ENCODE results near the gene LGMN. TPM values are rescaled to one million over a fixed set of nuclear protein-coding genes. Genes with fewer than 3 reads are reported as not detected.

Gene LGMN
- total RNA-seq: 100 TPM
- long read RNA-seq, transcript LGMN-201 (14 exons, 2,055 nt): major isoform, 58 of 84 reads
- long read RNA-seq, transcript LGMN-211 (12 exons, 1,728 nt): minor isoform, 7 of 84 reads
- long read RNA-seq, partial matches to known transcripts: 6 of 84 reads
- long read RNA-seq, other reads (novel, unspliced or antisense): 9 of 84 reads

DNA sequence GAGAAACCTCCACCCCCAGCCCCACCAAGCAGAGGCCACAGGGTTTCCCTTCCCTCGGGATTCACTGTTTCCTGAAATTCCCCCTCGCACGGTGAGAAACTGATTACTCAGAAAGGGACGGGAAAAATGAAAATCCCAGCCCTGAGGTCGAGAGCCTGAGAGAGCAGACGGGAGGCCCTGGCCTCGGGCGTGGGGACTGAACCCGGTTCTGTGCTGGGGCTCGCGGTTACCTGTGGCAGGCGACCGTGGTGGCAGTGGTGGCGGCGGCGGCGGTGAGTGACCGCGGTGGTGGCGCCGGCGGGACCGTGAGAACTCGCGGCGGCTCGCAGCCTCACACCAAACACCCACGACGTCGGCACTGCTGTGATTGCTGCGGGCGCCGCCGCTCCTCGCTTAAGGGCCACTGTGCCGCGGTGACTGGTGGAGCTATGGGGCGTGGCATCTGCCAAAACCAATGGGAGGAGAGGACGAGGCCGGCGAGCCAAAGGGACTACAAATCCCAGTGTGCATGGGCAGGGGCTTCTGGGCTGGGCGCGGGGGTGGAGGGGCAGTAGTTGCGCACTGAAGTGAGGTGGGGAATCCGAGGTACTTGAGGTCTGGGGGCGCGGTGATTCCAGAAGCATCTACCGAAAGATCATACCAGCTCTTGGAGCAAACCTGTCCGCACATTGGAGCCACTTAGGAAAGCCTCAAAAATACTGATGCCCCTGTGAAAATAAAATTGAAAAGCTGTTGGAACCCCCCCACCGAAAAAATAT is at the start of gene LGMN:
Gene LGMN (minus strand): TSS at position 369 of the 758 bp plus-strand sequence. CDS start 15,841 bp downstream, outside the sequence.
- DNase-seq: peak; percentile 97
- intact Hi-C loops (cut with micrococcal nuclease): no loop called here
- peaks cover 51% of the 10 kb centered on the region for H3K4me1 ChIP-seq
- H3K27me3 ChIP-seq (ENCODE audit: low read depth): no peaks in the 10 kb centered on the region
- TF ChIP-seq, protein P1, sequence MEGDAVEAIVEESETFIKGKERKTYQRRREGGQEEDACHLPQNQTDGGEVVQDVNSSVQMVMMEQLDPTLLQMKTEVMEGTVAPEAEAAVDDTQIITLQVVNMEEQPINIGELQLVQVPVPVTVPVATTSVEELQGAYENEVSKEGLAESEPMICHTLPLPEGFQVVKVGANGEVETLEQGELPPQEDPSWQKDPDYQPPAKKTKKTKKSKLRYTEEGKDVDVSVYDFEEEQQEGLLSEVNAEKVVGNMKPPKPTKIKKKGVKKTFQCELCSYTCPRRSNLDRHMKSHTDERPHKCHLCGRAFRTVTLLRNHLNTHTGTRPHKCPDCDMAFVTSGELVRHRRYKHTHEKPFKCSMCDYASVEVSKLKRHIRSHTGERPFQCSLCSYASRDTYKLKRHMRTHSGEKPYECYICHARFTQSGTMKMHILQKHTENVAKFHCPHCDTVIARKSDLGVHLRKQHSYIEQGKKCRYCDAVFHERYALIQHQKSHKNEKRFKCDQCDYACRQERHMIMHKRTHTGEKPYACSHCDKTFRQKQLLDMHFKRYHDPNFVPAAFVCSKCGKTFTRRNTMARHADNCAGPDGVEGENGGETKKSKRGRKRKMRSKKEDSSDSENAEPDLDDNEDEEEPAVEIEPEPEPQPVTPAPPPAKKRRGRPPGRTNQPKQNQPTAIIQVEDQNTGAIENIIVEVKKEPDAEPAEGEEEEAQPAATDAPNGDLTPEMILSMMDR (IDR thresholded peaks at IDR 0.05; ENCODE audit: borderline replicate concordance): no peak
- peaks cover under 1% of the 10 kb centered on the region for H3K36me3 ChIP-seq
- no peaks in the 10 kb centered on the region for H3K9me3 ChIP-seq (replicated peaks)
- peak within 1 kb of the TSS; percentile 92 for H3K27ac ChIP-seq (replicated peaks)
- peak within 1 kb of the TSS; percentile 96 for H3K4me3 ChIP-seq

DNA sequence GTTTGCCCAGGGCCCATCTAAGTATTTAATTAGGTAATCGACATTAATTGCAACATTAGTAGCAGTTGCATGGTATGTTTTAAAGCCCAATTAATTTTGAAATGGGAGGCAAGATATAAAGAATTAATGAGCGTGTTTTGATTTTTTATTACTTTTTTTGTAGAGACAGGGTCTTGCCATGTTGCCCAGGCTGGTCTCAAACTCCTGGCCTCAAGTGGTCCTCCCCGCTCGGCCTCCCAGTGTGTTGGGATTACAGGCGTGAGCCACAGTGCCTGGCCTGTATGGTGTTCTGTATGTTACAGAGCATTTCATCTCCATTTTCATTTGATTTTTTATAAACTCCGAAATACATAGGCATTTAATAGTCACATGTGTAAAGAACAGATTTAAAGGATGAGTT is 46.5 kb upstream of the LGMN start:
- H3K9me3 ChIP-seq (replicated peaks): peaks cover 6% of the 10 kb centered on the region
- peak overlapping the region; percentile 84 for H3K4me3 ChIP-seq
- H3K36me3 ChIP-seq: peaks cover 23% of the 10 kb centered on the region
- intact Hi-C loops (cut with micrococcal nuclease): no loop called here
- H3K27me3 ChIP-seq (ENCODE audit: low read depth): no peaks in the 10 kb centered on the region
- H3K4me1 ChIP-seq: peaks cover 38% of the 10 kb centered on the region
- DNase-seq: no peak
- H3K27ac ChIP-seq (replicated peaks): peak overlapping the region; percentile 83
- TF ChIP-seq, protein P1 (IDR thresholded peaks at IDR 0.05; ENCODE audit: borderline replicate concordance): no peak

DNA sequence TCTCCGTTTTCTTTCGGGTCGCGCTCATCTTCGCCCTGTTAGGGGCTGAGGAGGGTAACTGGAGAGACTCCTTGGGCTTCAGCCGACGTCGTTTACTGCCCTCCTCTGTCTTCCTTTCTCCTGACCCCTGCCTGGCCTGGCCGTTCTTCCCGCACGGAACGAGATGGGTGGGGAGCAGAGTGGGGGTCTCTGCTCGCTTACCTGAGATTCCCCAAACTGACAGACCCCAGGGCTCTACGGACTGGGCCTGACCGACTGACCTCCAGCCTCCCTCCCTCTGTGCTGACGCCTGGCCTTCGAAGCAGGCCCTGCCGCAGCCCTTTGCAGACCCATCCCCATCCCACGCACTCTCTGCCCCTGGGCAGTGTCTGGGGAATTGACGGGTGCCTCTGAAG is 46.1 kb upstream of the LGMN start:
- Histone ChIP-seq H3K9me3 (replicated peaks) (peaks cover 10% of the 10 kb centered on the region), H3K4me3 (peak overlapping the region; percentile 84), H3K27ac (replicated peaks) (peak overlapping the region; percentile 83), H3K27me3 (ENCODE audit: low read depth) (no peaks in the 10 kb centered on the region), H3K36me3 (peaks cover 19% of the 10 kb centered on the region), H3K4me1 (peaks cover 34% of the 10 kb centered on the region)
- peak; percentile 31 for DNase-seq
- intact Hi-C loops (cut with micrococcal nuclease): no loop called here
- TF ChIP-seq, protein P1 (IDR thresholded peaks at IDR 0.05; ENCODE audit: borderline replicate concordance): no peak

DNA sequence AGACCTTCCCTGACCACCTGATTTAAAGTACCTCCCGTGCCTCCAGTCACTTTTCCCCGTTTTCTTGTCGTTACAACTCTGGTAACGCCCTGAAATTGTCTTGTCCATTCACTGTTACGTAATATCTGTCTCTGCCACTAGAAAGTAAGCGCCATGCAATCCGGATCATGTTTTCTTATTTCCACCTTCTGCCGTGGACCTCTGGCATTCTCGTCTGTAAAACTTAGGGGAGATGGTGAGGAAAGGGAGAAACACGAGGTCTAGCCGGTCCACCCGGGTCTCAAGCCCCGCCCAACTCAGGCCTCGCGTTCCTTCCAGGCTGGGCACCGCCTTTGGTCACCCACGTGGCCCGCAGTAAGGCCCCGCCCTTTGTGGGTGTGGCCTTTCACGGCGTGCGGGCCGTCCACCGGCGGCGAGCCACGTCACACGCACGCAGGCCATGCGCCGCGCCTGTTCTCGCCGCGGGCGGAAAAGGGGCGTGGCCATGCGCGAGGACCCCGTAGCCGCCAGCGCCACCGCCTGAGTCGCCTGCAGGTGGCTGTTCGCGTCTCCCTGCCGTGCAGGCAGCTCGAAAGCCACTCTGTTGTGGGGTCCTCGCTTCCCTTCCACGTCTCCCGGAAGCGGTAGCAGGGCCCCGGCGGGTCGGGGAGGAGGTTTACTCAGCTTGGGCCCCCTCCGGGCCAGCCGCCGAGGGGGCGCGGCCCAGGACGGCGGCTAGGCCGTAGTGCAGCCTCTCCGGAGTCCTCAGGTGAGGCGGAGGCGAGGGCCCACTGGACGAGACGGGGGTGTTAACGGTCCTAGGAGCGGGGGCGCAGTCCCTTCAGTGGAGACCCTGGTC is 45.5 kb upstream of the LGMN start, which contains the start of gene GOLGA5:
Gene GOLGA5 (plus strand): TSS at position 597 of the 838 bp plus-strand sequence. CDS start 3,133 bp downstream, outside the sequence.
- Histone ChIP-seq H3K4me3 (peak within 1 kb of the TSS; percentile 84), H3K27ac (replicated peaks) (peak within 1 kb of the TSS; percentile 83), H3K4me1 (peaks cover 34% of the 10 kb centered on the region), H3K27me3 (ENCODE audit: low read depth) (no peaks in the 10 kb centered on the region), H3K9me3 (replicated peaks) (peaks cover 16% of the 10 kb centered on the region), H3K36me3 (peaks cover 17% of the 10 kb centered on the region)
- TF ChIP-seq, protein P1 (IDR thresholded peaks at IDR 0.05; ENCODE audit: borderline replicate concordance): no peak
- peak; percentile 98 for DNase-seq
- intact Hi-C loops (cut with micrococcal nuclease): no loop called here

DNA sequence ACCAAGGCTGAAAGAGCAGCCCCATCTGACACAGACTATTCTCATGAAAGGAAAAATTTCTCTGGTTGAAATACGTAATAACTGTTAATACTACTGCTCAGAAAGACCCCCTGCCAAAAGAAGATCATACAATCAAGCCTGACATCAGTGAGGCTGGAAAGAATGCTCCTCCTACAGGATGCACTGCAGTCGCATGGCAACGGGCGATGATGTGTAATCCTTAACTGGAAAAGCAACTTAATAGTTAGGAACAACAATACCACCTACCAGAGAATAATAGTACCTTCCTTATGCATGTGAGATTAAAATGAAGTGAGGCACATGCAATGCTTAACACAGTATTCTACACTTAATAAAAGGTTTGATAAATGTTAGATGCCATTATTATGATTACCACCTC is 44.5 kb upstream of the LGMN start:
- intact Hi-C loops (cut with micrococcal nuclease): no loop called here
- Histone ChIP-seq H3K4me1 (peaks cover 34% of the 10 kb centered on the region), H3K9me3 (replicated peaks) (peaks cover 25% of the 10 kb centered on the region), H3K36me3 (peaks cover 7% of the 10 kb centered on the region), H3K27me3 (ENCODE audit: low read depth) (no peaks in the 10 kb centered on the region), H3K27ac (replicated peaks) (peak overlapping the region; percentile 83), H3K4me3 (no peak overlapping the region)
- TF ChIP-seq, protein P1 (IDR thresholded peaks at IDR 0.05; ENCODE audit: borderline replicate concordance): no peak
- DNase-seq: no peak

All from left ventricle myocardium inferior (tissue), 1 donor.